Fibroblast of lung (primary cell): ENCODE results near the gene PID1. TPM values are rescaled to one million over a fixed set of nuclear protein-coding genes. Genes with fewer than 3 reads are reported as not detected.

ENCODE experiments used
- DNase-seq, 2 donors: peaks; one replicate each; pipeline versions ENCODE4 v3.0.0 to v3.0.0-alpha.2; 2010; ENCODE audit warnings: low read depth in 2 of 2
- H2AFZ ChIP-seq: 2 replicates; pipeline ENCODE4 v1.5.1; 2012; ENCODE audit warnings: low read length, control low read depth, inconsistent platforms
- H3K27ac ChIP-seq: 2 replicates; pipeline ENCODE4 v1.5.1; 2011; ENCODE audit warnings: low read length, control low read depth; ENCODE audit not compliant: insufficient read depth
- H3K27me3 ChIP-seq: 2 replicates; pipeline ENCODE4 v1.5.1; 2011; ENCODE audit warnings: mild to moderate bottlenecking, low read length; ENCODE audit not compliant: control insufficient read depth, insufficient read depth
- H3K36me3 ChIP-seq: 2 replicates; pipeline ENCODE4 v1.5.1; 2011; ENCODE audit warnings: low read length; ENCODE audit not compliant: control insufficient read depth, insufficient read depth
- H3K4me1 ChIP-seq: 2 replicates; pipeline ENCODE4 v1.5.1; 2011; ENCODE audit warnings: low read length; ENCODE audit not compliant: control insufficient read depth, insufficient read depth; ENCODE audit errors: extremely low read depth
- H3K4me2 ChIP-seq: 2 replicates; pipeline ENCODE4 v1.5.1; 2011; ENCODE audit warnings: low read length, control low read depth; ENCODE audit not compliant: insufficient read depth; ENCODE audit errors: extremely low read depth
- H3K4me3 ChIP-seq, 4 experiments: fragments of 200-600 bp in 1 of 4; sonication (generic) in 1 of 4; replicated peaks in 1 of 4; 2 replicates each; pipeline ENCODE4 v1.5.1; 2011 to 2016; ENCODE audit warnings: low read length in 4 of 4, low read depth in 3 of 4, mild to moderate bottlenecking in 3 of 4, control low read depth in 2 of 4, inconsistent platforms in 1 of 4, mixed read lengths in 1 of 4; ENCODE audit not compliant: insufficient read depth in 1 of 4; ENCODE audit errors: control extremely low read depth in 1 of 4
- H3K79me2 ChIP-seq: 2 replicates; pipeline ENCODE4 v1.5.1; 2012; ENCODE audit warnings: mild to moderate bottlenecking, low read length, inconsistent platforms; ENCODE audit not compliant: control insufficient read depth, insufficient read depth
- H3K9ac ChIP-seq: 2 replicates; pipeline ENCODE4 v1.5.1; 2011; ENCODE audit warnings: mild to moderate bottlenecking, low read length, control low read depth; ENCODE audit not compliant: insufficient read depth
- H3K9me3 ChIP-seq: 2 replicates; pipeline ENCODE4 v1.5.1; 2012; ENCODE audit warnings: low read depth, low read length; ENCODE audit not compliant: control insufficient read depth, insufficient read depth
- H4K20me1 ChIP-seq: 2 replicates; pipeline ENCODE4 v1.5.1; 2011; ENCODE audit warnings: low read length; ENCODE audit not compliant: control insufficient read depth, insufficient read depth; ENCODE audit errors: extremely low read depth
- CTCF ChIP-seq, 2 donors: IDR thresholded peaks in 1 of 2; conservative IDR thresholded peaks in 1 of 2; 1 replicate in 1 of 2; 2 replicates in 1 of 2; pipeline ENCODE4 v1.5.1; 2011 to 2012; ENCODE audit warnings: low read length in 2 of 2, control low read depth in 1 of 2, inconsistent platforms in 1 of 2, low read depth in 1 of 2, mild to moderate bottlenecking in 1 of 2
- EZH2 ChIP-seq: IDR thresholded peaks from 2 replicates; pipeline ENCODE4 v1.5.1; 2012; ENCODE audit warnings: low read length, control low read depth, mild to moderate bottlenecking; ENCODE audit errors: missing control alignments
- polyA plus RNA-seq, 2 donors: library from polyadenylated mRNA; depleted of rRNA in 1 of 2; stranded (reverse) in 1 of 2; unstranded in 1 of 2; fragments of >200 nt; gene quantifications; 2 replicates each; pipeline ENCODE4 v1.2.1, GENCODE V29; 2011 to 2012; ENCODE audit warnings: missing spikeins in 1 of 2
- total RNA-seq: library from RNA; depleted of rRNA; stranded (reverse); fragments of >200 nt; gene quantifications from 2 replicates; pipeline ENCODE4 v1.2.1, GENCODE V29; 2014

PID1 gene
- total and polyA plus RNA-seq, 2 donors (not counting 1 experiment from before 2014, with no cell fraction given), result 15.7 to 29.6 TPM

- H3K9me3 ChIP-seq, result no peaks in the 10 kb centered on the region
- H3K27me3 ChIP-seq, result no peaks in the 10 kb centered on the region
- no peaks in the 10 kb centered on the region for H3K79me2 ChIP-seq
- no peak overlapping the region for H3K27ac ChIP-seq
- no peak overlapping the region for H3K9ac ChIP-seq
- no peaks in the 10 kb centered on the region for H3K4me1 ChIP-seq
- no peaks in the 10 kb centered on the region for H3K36me3 ChIP-seq
- H4K20me1 ChIP-seq, result no peaks in the 10 kb centered on the region
- no peak overlapping the region for H2AFZ ChIP-seq
- TF ChIP-seq CTCF (conservative IDR thresholded peaks at IDR 0.05 in 1 of 2, IDR thresholded peaks at IDR 0.05 in 1 of 2; ENCODE audit: low read depth in 1 of 2, low read length in 2 of 2) (no peak), EZH2 (no peak)
- no peak overlapping the region for H3K4me2 ChIP-seq
- no peak overlapping the region for H3K4me3 ChIP-seq
- DNase-seq, result no peak
These were observed 210.9 kb downstream of the PID1 start for GRCh38 chr2:229060147-229060546.

GRCh38 chr2:229059331-229060033, 211.6 kb downstream of the PID1 start:
- no peak for DNase-seq
- no peaks in the 10 kb centered on the region for H3K27me3 ChIP-seq

More at GRCh38 chr2:229059331-229060033, 211.6 kb downstream of the PID1 start:
- H3K4me3 ChIP-seq, result no peak overlapping the region
- no peak overlapping the region for H2AFZ ChIP-seq
- H3K27ac ChIP-seq, result no peak overlapping the region
- H3K9ac ChIP-seq, result no peak overlapping the region
- no peaks in the 10 kb centered on the region for H3K79me2 ChIP-seq
- TF ChIP-seq CTCF (conservative IDR thresholded peaks at IDR 0.05 in 1 of 2, IDR thresholded peaks at IDR 0.05 in 1 of 2; ENCODE audit: low read depth in 1 of 2, low read length in 2 of 2) (no peak), EZH2 (no peak)
- no peaks in the 10 kb centered on the region for H3K4me1 ChIP-seq
- no peaks in the 10 kb centered on the region for H3K36me3 ChIP-seq
- no peaks in the 10 kb centered on the region for H3K9me3 ChIP-seq
- no peaks in the 10 kb centered on the region for H4K20me1 ChIP-seq
- no peak overlapping the region for H3K4me2 ChIP-seq
